HepG2 (cell line): ENCODE results near the gene HSD17B2. TPM values are rescaled to one million over a fixed set of nuclear protein-coding genes. Genes with fewer than 3 reads are reported as not detected.

Experiments used
- BRD4 ChIP-seq: sonication (generic); formaldehyde crosslinking; IDR thresholded peaks from 2 replicates; pipeline ENCODE4 v1.4.0; 2020; ENCODE audit warnings: missing genetic modification reagents
- CENPX ChIP-seq: sonication (generic); formaldehyde crosslinking; IDR thresholded peaks from 2 replicates; pipeline ENCODE4 v1.9.0; 2021; ENCODE audit warnings: mild to moderate bottlenecking, missing genetic modification reagents, moderate library complexity
- CHD4 ChIP-seq: fragments of 200-600 bp; sonication (generic); IDR thresholded peaks from 2 replicates; pipeline ENCODE4 v1.7.0; 2017; ENCODE audit warnings: mild to moderate bottlenecking, low read length, borderline replicate concordance
- ERF ChIP-seq: IDR thresholded peaks from 2 replicates; pipeline ENCODE4 v1.6.1; 2018; ENCODE audit warnings: missing biosample characterization, missing genetic modification reagents
- HOXA9 ChIP-seq: sonication (generic); formaldehyde crosslinking; IDR thresholded peaks from 2 replicates; pipeline ENCODE4 v1.8.1; 2022; ENCODE audit warnings: missing genetic modification reagents, mild to moderate bottlenecking, moderate library complexity, borderline replicate concordance
- KDM4B ChIP-seq: sonication (generic); formaldehyde crosslinking; IDR thresholded peaks from 2 replicates; pipeline ENCODE4 v1.4.0; 2020; ENCODE audit warnings: missing genetic modification reagents
- MAF1 ChIP-seq: sonication (generic); formaldehyde crosslinking; IDR thresholded peaks from 2 replicates; pipeline ENCODE4 v1.5.0; 2020; ENCODE audit warnings: missing genetic modification reagents, borderline replicate concordance
- MZF1 ChIP-seq: sonication (generic); formaldehyde crosslinking; IDR thresholded peaks from 2 replicates; pipeline ENCODE4 v1.8.1; 2023; ENCODE audit warnings: mild to moderate bottlenecking, missing genetic modification reagents, borderline replicate concordance
- NFYB ChIP-seq: sonication (generic); formaldehyde crosslinking; IDR thresholded peaks from 2 replicates; pipeline ENCODE4 v1.4.0; 2020; ENCODE audit warnings: missing genetic modification reagents
- NKX3-1 ChIP-seq: sonication (generic); formaldehyde crosslinking; IDR thresholded peaks from 2 replicates; pipeline ENCODE4 v1.5.0; 2020; ENCODE audit warnings: missing genetic modification reagents
- PAX8 ChIP-seq: sonication (generic); formaldehyde crosslinking; IDR thresholded peaks from 2 replicates; pipeline ENCODE4 v1.8.0; 2022; ENCODE audit warnings: mild to moderate bottlenecking, missing genetic modification reagents, borderline replicate concordance
- REXO4 ChIP-seq: sonication (generic); formaldehyde crosslinking; IDR thresholded peaks from 2 replicates; pipeline ENCODE4 v1.8.0; 2022; ENCODE audit warnings: missing genetic modification reagents, mild to moderate bottlenecking, borderline replicate concordance
- SMYD3 ChIP-seq: sonication (generic); formaldehyde crosslinking; IDR thresholded peaks from 2 replicates; pipeline ENCODE4 v1.8.1; 2023; ENCODE audit warnings: mild to moderate bottlenecking, missing genetic modification reagents
- TBL1XR1 ChIP-seq: fragments of 150-350 bp; IDR thresholded peaks from 2 replicates; pipeline ENCODE4 v1.6.1; 2014; ENCODE audit warnings: borderline replicate concordance, low read length; ENCODE audit not compliant: partially characterized antibody
- WIZ ChIP-seq: sonication (generic); formaldehyde crosslinking; IDR thresholded peaks from 2 replicates; pipeline ENCODE4 v1.5.1; 2020; ENCODE audit warnings: mild to moderate bottlenecking, missing genetic modification reagents
- ZKSCAN1 ChIP-seq: fragments of 150-350 bp; IDR thresholded peaks from 2 replicates; pipeline ENCODE4 v1.6.1; 2014; ENCODE audit warnings: low read length
- ZNF260 ChIP-seq: sonication (generic); formaldehyde crosslinking; IDR thresholded peaks from 2 replicates; pipeline ENCODE4 v1.4.0; 2020; ENCODE audit warnings: missing genetic modification reagents, low read depth, mild to moderate bottlenecking, borderline replicate concordance
- ZNF3 ChIP-seq: IDR thresholded peaks from 2 replicates; pipeline ENCODE4 v1.7.0; 2017; ENCODE audit warnings: inconsistent platforms
- ZNF563 ChIP-seq: sonication (generic); formaldehyde crosslinking; IDR thresholded peaks from 2 replicates; pipeline ENCODE4 v1.8.0; 2022; ENCODE audit warnings: mild to moderate bottlenecking, moderate library complexity, missing genetic modification reagents
- ZNF850 ChIP-seq: sonication (generic); formaldehyde crosslinking; conservative IDR thresholded peaks from 2 replicates; pipeline ENCODE4 v1.9.0; 2021; ENCODE audit warnings: mild to moderate bottlenecking, missing genetic modification reagents
- polyA plus RNA-seq, 8 experiments: library from polyadenylated mRNA; depleted of rRNA in 3 of 8; stranded (reverse) in 7 of 8; unstranded in 1 of 8; fragments of >200 nt; fragmentation: Illumina TruSeq in 4 of 8; extraction: Trizol in 4 of 8; gene quantifications; 2 replicates each; pipeline versions ENCODE4 v1.2.1 to v1.2.3, GENCODE V29; 2011 to 2016; ENCODE audit warnings: low read depth in 4 of 8, missing spikeins in 1 of 8, mixed read lengths in 1 of 8; ENCODE audit not compliant: insufficient read depth in 1 of 8
- total RNA-seq, 5 experiments: library from RNA; depleted of rRNA; stranded (reverse); fragments of >200 nt; fragmentation: Illumina TruSeq; extraction: Trizol; gene quantifications; 2 replicates each; pipeline ENCODE4 v1.2.3, GENCODE V29; 2016; ENCODE audit warnings: low read depth in 1 of 5
- TF ChIP-seq, protein P1 (sequence below): sonication (generic); formaldehyde crosslinking; IDR thresholded peaks from 2 replicates; pipeline ENCODE4 v1.5.0; 2020; ENCODE audit warnings: missing genetic modification reagents, mild to moderate bottlenecking, borderline replicate concordance
- TF ChIP-seq, protein P2 (sequence below): sonication (generic); formaldehyde crosslinking; IDR thresholded peaks from 2 replicates; pipeline ENCODE4 v1.4.0; 2020; ENCODE audit warnings: missing genetic modification reagents
- TF ChIP-seq, protein P3 (sequence below): conservative IDR thresholded peaks from 2 replicates; pipeline ENCODE4 v1.6.1; 2018; ENCODE audit warnings: missing genetic modification reagents
- TF ChIP-seq, protein P4 (sequence below): sonication (generic); formaldehyde crosslinking; IDR thresholded peaks from 2 replicates; pipeline ENCODE4 v1.9.0; 2021; ENCODE audit warnings: missing genetic modification reagents, borderline replicate concordance

The HSD17B2 gene
- total and polyA plus RNA-seq, 2 of the 13 experiments (the other 11 are each of a cell fraction or from before 2014, with no cell fraction given), result 26.3 to 69.3 TPM

DNA sequence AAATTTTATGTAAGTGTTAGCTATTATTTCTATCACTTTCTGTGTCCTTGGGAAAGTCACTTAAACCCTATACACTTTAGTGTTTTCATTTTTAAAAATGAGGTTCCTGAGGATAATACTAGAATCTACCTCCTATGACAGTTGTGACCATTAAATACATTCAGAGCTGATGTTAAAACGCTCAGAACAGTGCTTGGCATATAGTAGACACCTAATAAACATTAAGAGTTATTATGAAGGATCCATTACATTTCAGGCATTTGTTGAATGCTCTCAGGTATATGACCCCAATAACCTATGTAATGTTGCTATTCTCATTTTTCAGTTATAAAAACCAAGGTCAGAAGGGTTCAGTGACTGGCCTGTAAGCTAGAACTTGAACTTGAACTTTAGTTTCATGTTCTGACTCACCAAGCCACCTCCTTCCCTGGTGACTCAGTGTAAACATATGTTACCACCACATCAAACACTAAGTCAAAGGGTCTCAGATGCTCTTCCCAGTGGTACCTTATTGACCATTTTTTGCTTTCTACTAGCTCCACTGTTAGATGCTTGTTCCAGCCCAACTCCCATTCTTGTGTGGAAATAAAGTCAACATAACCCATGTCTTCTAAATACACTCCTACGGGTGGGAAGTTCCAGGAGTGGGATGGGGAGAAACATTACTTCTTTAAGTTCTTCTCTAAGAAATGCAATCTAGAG lies 47.6 kb downstream of the HSD17B2 start (continued):
- no peak for TF ChIP-seq ZKSCAN1
- TF ChIP-seq CENPX (CRISPR knock-in tag), result no peak
- peak; percentile 88 for TF ChIP-seq CHD4
- TF ChIP-seq ZNF850 (CRISPR knock-in tag), result no peak
- no peak for TF ChIP-seq MZF1 (CRISPR knock-in tag)
- 0 out of 2 replicates have a peak, but pooled peaks have one; percentile 13 for TF ChIP-seq WIZ (CRISPR knock-in tag)
- TF ChIP-seq REXO4, result no peak
- no peak for TF ChIP-seq ZNF260
- TF ChIP-seq HOXA9 (CRISPR knock-in tag), result no peak
- TF ChIP-seq MAF1, result no peak
- TF ChIP-seq ZNF563 (CRISPR knock-in tag), result no peak
- TF ChIP-seq NKX3-1 (CRISPR knock-in tag), result peak; percentile 46; the same call in 1 of the 2 replicates
- no peak for TF ChIP-seq NFYB (CRISPR knock-in tag)
- TF ChIP-seq, protein P1, sequence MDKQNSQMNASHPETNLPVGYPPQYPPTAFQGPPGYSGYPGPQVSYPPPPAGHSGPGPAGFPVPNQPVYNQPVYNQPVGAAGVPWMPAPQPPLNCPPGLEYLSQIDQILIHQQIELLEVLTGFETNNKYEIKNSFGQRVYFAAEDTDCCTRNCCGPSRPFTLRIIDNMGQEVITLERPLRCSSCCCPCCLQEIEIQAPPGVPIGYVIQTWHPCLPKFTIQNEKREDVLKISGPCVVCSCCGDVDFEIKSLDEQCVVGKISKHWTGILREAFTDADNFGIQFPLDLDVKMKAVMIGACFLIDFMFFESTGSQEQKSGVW (CRISPR knock-in tag), result no peak; the same call in 1 of the 2 replicates
- peak; percentile 92 for TF ChIP-seq KDM4B
- TF ChIP-seq ERF (CRISPR knock-in tag), result peak; percentile 89
- TF ChIP-seq, protein P2, sequence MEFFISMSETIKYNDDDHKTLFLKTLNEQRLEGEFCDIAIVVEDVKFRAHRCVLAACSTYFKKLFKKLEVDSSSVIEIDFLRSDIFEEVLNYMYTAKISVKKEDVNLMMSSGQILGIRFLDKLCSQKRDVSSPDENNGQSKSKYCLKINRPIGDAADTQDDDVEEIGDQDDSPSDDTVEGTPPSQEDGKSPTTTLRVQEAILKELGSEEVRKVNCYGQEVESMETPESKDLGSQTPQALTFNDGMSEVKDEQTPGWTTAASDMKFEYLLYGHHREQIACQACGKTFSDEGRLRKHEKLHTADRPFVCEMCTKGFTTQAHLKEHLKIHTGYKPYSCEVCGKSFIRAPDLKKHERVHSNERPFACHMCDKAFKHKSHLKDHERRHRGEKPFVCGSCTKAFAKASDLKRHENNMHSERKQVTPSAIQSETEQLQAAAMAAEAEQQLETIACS (CRISPR knock-in tag), result no peak
- TF ChIP-seq, protein P3, sequence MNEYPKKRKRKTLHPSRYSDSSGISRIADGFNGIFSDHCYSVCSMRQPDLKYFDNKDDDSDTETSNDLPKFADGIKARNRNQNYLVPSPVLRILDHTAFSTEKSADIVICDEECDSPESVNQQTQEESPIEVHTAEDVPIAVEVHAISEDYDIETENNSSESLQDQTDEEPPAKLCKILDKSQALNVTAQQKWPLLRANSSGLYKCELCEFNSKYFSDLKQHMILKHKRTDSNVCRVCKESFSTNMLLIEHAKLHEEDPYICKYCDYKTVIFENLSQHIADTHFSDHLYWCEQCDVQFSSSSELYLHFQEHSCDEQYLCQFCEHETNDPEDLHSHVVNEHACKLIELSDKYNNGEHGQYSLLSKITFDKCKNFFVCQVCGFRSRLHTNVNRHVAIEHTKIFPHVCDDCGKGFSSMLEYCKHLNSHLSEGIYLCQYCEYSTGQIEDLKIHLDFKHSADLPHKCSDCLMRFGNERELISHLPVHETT (CRISPR knock-in tag), result peak; percentile 44; the same call in 1 of the 2 replicates
- TF ChIP-seq SMYD3, result peak; percentile 90; the same call in 1 of the 2 replicates
- TF ChIP-seq, protein P4, sequence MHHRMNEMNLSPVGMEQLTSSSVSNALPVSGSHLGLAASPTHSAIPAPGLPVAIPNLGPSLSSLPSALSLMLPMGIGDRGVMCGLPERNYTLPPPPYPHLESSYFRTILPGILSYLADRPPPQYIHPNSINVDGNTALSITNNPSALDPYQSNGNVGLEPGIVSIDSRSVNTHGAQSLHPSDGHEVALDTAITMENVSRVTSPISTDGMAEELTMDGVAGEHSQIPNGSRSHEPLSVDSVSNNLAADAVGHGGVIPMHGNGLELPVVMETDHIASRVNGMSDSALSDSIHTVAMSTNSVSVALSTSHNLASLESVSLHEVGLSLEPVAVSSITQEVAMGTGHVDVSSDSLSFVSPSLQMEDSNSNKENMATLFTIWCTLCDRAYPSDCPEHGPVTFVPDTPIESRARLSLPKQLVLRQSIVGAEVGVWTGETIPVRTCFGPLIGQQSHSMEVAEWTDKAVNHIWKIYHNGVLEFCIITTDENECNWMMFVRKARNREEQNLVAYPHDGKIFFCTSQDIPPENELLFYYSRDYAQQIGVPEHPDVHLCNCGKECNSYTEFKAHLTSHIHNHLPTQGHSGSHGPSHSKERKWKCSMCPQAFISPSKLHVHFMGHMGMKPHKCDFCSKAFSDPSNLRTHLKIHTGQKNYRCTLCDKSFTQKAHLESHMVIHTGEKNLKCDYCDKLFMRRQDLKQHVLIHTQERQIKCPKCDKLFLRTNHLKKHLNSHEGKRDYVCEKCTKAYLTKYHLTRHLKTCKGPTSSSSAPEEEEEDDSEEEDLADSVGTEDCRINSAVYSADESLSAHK (CRISPR knock-in tag), result no peak
- TF ChIP-seq PAX8, result no peak
- TF ChIP-seq TBL1XR1, result peak; percentile 100
- no peak for TF ChIP-seq ZNF3
- TF ChIP-seq BRD4, result no peak
